Hepatocyte (in vitro differentiated cells): ENCODE measurements around the gene PIK3C2G. TPM values are rescaled to one million over a fixed set of nuclear protein-coding genes. Genes with fewer than 3 reads are reported as not detected.

Experiments
- DNase-seq: peaks from one replicate; pipeline ENCODE4 v3.0.0-alpha.2; 2016; ENCODE audit warnings: low spot score
- H2AFZ ChIP-seq: fragments of 200-600 bp; sonication (generic); 2 replicates; pipeline ENCODE4 v1.6.0; 2016; ENCODE audit warnings: antibody characterized with exemption, mild to moderate bottlenecking
- H3K27ac ChIP-seq: fragments of 200-600 bp; sonication (generic); 2 replicates; pipeline ENCODE4 v1.5.1; 2016; ENCODE audit warnings: mild to moderate bottlenecking
- H3K27me3 ChIP-seq: fragments of 200-600 bp; sonication (generic); 2 replicates; pipeline ENCODE4 v1.6.1; 2016
- H3K36me3 ChIP-seq: fragments of 200-600 bp; sonication (generic); replicated peaks from 2 replicates; pipeline ENCODE4 v1.5.1; 2016; ENCODE audit warnings: low read depth; ENCODE audit not compliant: insufficient read depth
- H3K4me1 ChIP-seq: fragments of 200-600 bp; sonication (generic); 2 replicates; pipeline ENCODE4 v1.5.1; 2016; ENCODE audit warnings: mild to moderate bottlenecking, moderate library complexity; ENCODE audit not compliant: insufficient read depth
- H3K4me2 ChIP-seq: fragments of 200-600 bp; sonication (generic); 2 replicates; pipeline ENCODE4 v1.6.0; 2016
- H3K4me3 ChIP-seq: fragments of 200-600 bp; sonication (generic); 2 replicates; pipeline ENCODE4 v1.5.1; 2016; ENCODE audit warnings: mild to moderate bottlenecking
- H3K79me2 ChIP-seq: fragments of 200-600 bp; sonication (generic); 2 replicates; pipeline ENCODE4 v1.6.0; 2017; ENCODE audit warnings: mild to moderate bottlenecking
- H3K9me2 ChIP-seq: fragments of 200-600 bp; sonication (generic); replicated peaks from 2 replicates; pipeline ENCODE4 v1.6.0; 2017; ENCODE audit warnings: mild to moderate bottlenecking; ENCODE audit not compliant: insufficient read depth
- H3K9me3 ChIP-seq: fragments of 200-600 bp; sonication (generic); 2 replicates; pipeline ENCODE4 v1.5.1; 2016; ENCODE audit warnings: low read depth, mild to moderate bottlenecking
- H4K20me1 ChIP-seq: fragments of 200-600 bp; sonication (generic); 2 replicates; pipeline ENCODE4 v1.6.0; 2016; ENCODE audit warnings: mild to moderate bottlenecking; ENCODE audit not compliant: insufficient read depth, poor library complexity, severe bottlenecking
- EZH2 ChIP-seq: fragments of 200-600 bp; sonication (generic); IDR thresholded peaks from 2 replicates; pipeline ENCODE4 v1.6.1; 2016; ENCODE audit warnings: antibody characterized with exemption, mild to moderate bottlenecking, borderline replicate concordance
- EZH2phosphoT487 ChIP-seq: fragments of 200-600 bp; sonication (generic); IDR thresholded peaks from one replicate; pipeline ENCODE4 v1.6.1; 2018; ENCODE audit warnings: antibody characterized with exemption, mild to moderate bottlenecking, low read depth, moderate library complexity; ENCODE audit not compliant: unreplicated experiment, severe bottlenecking
- WGBS: methylation state at CpG from one replicate; pipeline ENCODE4 v1.1.6; 2016; ENCODE audit warnings: low lambda C conversion rate; ENCODE audit errors: missing lambda C conversion rate; 5-methylcytosine and 5-hydroxymethylcytosine counted together
- polyA plus RNA-seq: library from polyadenylated mRNA; unstranded; fragments of >200 nt; fragmentation: Nextera tagmentation; extraction: Ambion mirVana; gene quantifications from 2 replicates; pipeline ENCODE4 v1.2.1, GENCODE V29; 2016
- total RNA-seq: library from RNA; depleted of rRNA; stranded (reverse); fragments of >200 nt; gene quantifications from 2 replicates; pipeline ENCODE4 v1.2.3, GENCODE V29; 2014
- TF ChIP-seq, protein P1 (sequence below): fragments of 200-600 bp; sonication (generic); IDR thresholded peaks from 2 replicates; pipeline ENCODE4 v1.5.1; 2016; ENCODE audit warnings: antibody characterized with exemption, mild to moderate bottlenecking; ENCODE audit not compliant: poor library complexity

The PIK3C2G gene
- total and polyA plus RNA-seq, 2 experiments from 2014 or later, result 3.5 to 6.7 TPM

DNA sequence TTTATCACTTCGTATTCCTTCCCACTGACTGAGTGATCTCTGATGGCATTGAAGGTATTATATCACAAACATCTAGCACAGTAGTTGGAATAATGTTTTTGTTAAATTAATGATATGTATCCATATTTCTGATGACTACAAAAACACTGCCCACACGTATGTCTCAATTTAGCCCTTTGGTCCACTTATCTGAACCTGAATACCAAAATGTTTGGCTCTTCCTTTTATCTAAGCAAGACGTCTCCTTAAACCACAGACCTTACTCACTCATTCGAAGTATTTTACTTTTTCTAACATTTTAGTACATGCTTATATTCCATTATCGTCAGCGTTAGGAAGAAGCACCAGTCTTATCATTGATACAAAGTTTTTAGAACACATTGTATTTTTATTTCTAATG is 126.4 kb downstream of the PIK3C2G start:
- TF ChIP-seq EZH2, result no peak
- no peak for TF ChIP-seq EZH2phosphoT487
- TF ChIP-seq, protein P1, sequence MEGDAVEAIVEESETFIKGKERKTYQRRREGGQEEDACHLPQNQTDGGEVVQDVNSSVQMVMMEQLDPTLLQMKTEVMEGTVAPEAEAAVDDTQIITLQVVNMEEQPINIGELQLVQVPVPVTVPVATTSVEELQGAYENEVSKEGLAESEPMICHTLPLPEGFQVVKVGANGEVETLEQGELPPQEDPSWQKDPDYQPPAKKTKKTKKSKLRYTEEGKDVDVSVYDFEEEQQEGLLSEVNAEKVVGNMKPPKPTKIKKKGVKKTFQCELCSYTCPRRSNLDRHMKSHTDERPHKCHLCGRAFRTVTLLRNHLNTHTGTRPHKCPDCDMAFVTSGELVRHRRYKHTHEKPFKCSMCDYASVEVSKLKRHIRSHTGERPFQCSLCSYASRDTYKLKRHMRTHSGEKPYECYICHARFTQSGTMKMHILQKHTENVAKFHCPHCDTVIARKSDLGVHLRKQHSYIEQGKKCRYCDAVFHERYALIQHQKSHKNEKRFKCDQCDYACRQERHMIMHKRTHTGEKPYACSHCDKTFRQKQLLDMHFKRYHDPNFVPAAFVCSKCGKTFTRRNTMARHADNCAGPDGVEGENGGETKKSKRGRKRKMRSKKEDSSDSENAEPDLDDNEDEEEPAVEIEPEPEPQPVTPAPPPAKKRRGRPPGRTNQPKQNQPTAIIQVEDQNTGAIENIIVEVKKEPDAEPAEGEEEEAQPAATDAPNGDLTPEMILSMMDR, result no peak
- H3K27me3 ChIP-seq, result no peaks in the 10 kb centered on the region
- peaks cover 3% of the 10 kb centered on the region for H3K4me1 ChIP-seq
- H3K27ac ChIP-seq, result no peak overlapping the region
- no peak overlapping the region for H3K4me3 ChIP-seq
- no peaks in the 10 kb centered on the region for H3K79me2 ChIP-seq
- H3K9me2 ChIP-seq, result no peaks in the 10 kb centered on the region
- no peak overlapping the region for H2AFZ ChIP-seq
- no peaks in the 10 kb centered on the region for H4K20me1 ChIP-seq
- H3K4me2 ChIP-seq, result no peak overlapping the region
- no peaks in the 10 kb centered on the region for H3K9me3 ChIP-seq
- WGBS, result 93% methylated on average over 6 of the region's 6 CpGs
- H3K36me3 ChIP-seq, result no peaks in the 10 kb centered on the region
- no peak for DNase-seq

DNA sequence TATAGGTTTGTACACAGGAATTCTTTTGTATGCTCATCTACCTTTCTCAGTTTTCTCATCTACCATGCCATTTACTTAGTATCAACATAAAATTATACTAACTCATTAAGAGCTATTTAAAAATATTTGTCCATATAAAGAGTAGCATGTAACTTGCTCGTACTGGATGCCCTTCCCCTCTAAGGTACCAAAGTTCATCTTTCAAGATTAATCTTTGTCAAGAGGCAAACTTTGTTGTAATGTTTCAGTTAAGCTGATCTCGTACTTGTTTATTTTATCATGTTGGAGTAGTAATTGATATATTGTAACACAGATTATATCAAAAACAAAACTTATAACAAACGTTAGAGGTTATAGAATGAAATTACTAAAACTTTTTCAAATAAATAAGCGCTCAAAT is 128.5 kb downstream of the PIK3C2G start:
- DNase-seq, result no peak
- Histone ChIP-seq H3K27ac (no peak overlapping the region), H2AFZ (no peak overlapping the region), H4K20me1 (no peaks in the 10 kb centered on the region), H3K4me1 (no peaks in the 10 kb centered on the region), H3K79me2 (no peaks in the 10 kb centered on the region), H3K9me3 (no peaks in the 10 kb centered on the region), H3K36me3 (no peaks in the 10 kb centered on the region), H3K27me3 (no peaks in the 10 kb centered on the region), H3K9me2 (no peaks in the 10 kb centered on the region), H3K4me2 (no peak overlapping the region), H3K4me3 (no peak overlapping the region)
- whole genome bisulfite sequencing, result 61% methylated on average over 4 of the region's 4 CpGs
- TF ChIP-seq, protein P1, result no peak
- TF ChIP-seq EZH2phosphoT487, result no peak
- no peak for TF ChIP-seq EZH2

DNA sequence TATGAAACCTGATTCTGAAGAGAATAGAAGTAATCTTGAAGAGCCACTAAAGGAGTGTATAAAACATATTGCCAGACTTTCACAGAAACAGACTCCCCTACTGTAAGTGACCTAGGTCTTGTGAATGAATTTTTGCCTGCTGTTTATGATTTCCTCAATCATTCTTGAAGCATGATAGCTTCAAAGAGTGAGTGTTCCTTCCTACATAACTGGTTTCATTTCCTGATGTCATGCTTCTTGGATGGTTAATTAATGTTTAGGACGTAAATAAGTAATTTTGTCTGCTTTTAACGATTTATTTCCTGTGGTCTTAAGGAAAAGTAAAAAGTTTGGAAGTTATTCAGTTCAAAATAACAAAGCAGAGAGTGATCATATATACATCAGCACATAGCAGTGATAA is 129.8 kb downstream of the PIK3C2G start:
- DNase-seq, result no peak

More for the DNA sequence above, 129.8 kb downstream of the PIK3C2G start:
- Histone ChIP-seq H3K27ac (no peak overlapping the region), H3K36me3 (no peaks in the 10 kb centered on the region), H3K27me3 (no peaks in the 10 kb centered on the region), H2AFZ (no peak overlapping the region), H3K4me2 (no peak overlapping the region), H3K79me2 (no peaks in the 10 kb centered on the region), H3K9me3 (no peaks in the 10 kb centered on the region), H3K4me3 (no peak overlapping the region), H4K20me1 (no peaks in the 10 kb centered on the region), H3K4me1 (no peaks in the 10 kb centered on the region), H3K9me2 (no peaks in the 10 kb centered on the region)
- WGBS, result 78% methylated on average over 2 of the region's 2 CpGs
- TF ChIP-seq EZH2, result no peak
- TF ChIP-seq, protein P1, result no peak
- no peak for TF ChIP-seq EZH2phosphoT487
